Motor neuron (in vitro differentiated cells): ENCODE results near the gene ANAPC16. TPM values are rescaled to one million over a fixed set of nuclear protein-coding genes. Genes with fewer than 3 reads are reported as not detected.
"Not testable (repeated sequence)": the region's sequence is repeated elsewhere in the genome, so short reads cannot be mapped to it uniquely, and the experiment has no call there.

Experiments used
- ATAC-seq, 8 experiments: fragments of 200-7000 bp; cut with Tn5 transposase; replicated peaks in 6 of 8; 2 replicates each; pipeline ENCODE4 v1.8.0; 2021; ENCODE audit warnings: mild to moderate bottlenecking in 8 of 8, moderate library complexity in 8 of 8
- H3K27ac ChIP-seq, 2 donors: fragments of 250-450 bp; sonication (Bioruptor Pico); 2 replicates each; pipeline ENCODE4 v1.9.0; 2021; ENCODE audit warnings: antibody characterized with exemption in 2 of 2, mild to moderate bottlenecking in 2 of 2, moderate library complexity in 1 of 2
- H3K4me1 ChIP-seq, 2 donors: fragments of 250-450 bp; sonication (Bioruptor Pico); replicated peaks in 1 of 2; 2 replicates each; pipeline ENCODE4 v1.6.1; 2021; ENCODE audit warnings: antibody characterized with exemption in 2 of 2, mild to moderate bottlenecking in 2 of 2, moderate library complexity in 1 of 2
- H3K4me3 ChIP-seq, 5 donors: fragments of 250-450 bp; sonication (Bioruptor Pico); 2 replicates each; pipeline ENCODE4 v1.9.0; 2021; ENCODE audit warnings: antibody characterized with exemption in 5 of 5, mild to moderate bottlenecking in 5 of 5, moderate library complexity in 4 of 5
- WGBS, 10 experiments: fragments of 450-650 bp; shearing (Covaris generic); methylation state at CpG; one replicate each; pipeline ENCODE4 v1.0.0; 2022; 5-methylcytosine and 5-hydroxymethylcytosine counted together
- in situ Hi-C, 9 experiments: fragments of 400-800 bp; cut with MboI; loops; one replicate each; pipeline ENCODE4 v1.15.0; 2021; ENCODE audit warnings: low sequenced_read_pairs in 9 of 9, low pct_unique_long_range_greater_than_20kb in 2 of 9; ENCODE audit not compliant: unreplicated experiment in 9 of 9
- total RNA-seq, 8 experiments: library from RNA; unstranded; fragments of 300-600 nt; gene quantifications; 2 replicates each; pipeline versions ENCODE4 v1.2.3 to v1.2.4, GENCODE V29; 2022

The ANAPC16 gene
- total RNA-seq, 8 experiments from 2014 or later, result 33.7 to 63.2 (median 49.7) TPM

- ATAC-seq, result peak; percentile 73 to 86 (median 80)
- in situ Hi-C loops, result loop anchor here in 1 of 9 experiments (10.0 kb wide), 1 partner anchor 61 kb away; no protein-coding TSS in a partner anchor
- Histone ChIP-seq H3K4me1 (peaks cover 26 to 39% of the 10 kb centered on the region in 2 donors), H3K4me3 (peak within 1 kb of the TSS; percentile 70 to 89 (median 84)), H3K27ac (peak within 1 kb of the TSS; percentile 96 to 98)
- WGBS, 10 experiments, result 0 to 4% (median 0%) methylated on average over 6 to 9 of the region's 67 CpGs; no CpG with 5 or more reads in 6 of the 10 experiments
Measured at GRCh38 chr10:72273410-72274212, 57.8 kb downstream of the ANAPC16 start, which contains the start of gene DDIT4. Gene DDIT4, plus strand, starts transcription at chr10:72273924. Its CDS starts 293 bp downstream, at chr10:72274217.

DNA sequence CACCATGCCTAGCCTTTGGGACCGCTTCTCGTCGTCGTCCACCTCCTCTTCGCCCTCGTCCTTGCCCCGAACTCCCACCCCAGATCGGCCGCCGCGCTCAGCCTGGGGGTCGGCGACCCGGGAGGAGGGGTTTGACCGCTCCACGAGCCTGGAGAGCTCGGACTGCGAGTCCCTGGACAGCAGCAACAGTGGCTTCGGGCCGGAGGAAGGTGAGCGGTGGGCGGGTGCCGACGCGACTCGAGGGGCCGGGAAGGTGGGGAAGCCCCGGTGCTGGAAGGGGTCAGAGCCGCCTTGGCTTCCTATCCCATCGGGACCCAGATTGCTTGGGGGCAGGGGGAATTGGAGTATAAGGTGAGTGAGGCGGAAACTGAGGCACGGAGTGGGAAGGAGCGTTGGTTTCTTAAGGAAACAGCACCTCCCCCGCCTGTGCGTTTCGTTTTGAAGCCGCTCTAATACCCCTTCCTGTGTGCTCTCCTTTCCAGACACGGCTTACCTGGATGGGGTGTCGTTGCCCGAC lies 58.5 kb downstream of the ANAPC16 start:
- 0 to 6% (median 0%) methylated on average over 2 to 6 of the region's 40 CpGs; no CpG with 5 or more reads in 4 of the 10 experiments for WGBS, 10 experiments
- Histone ChIP-seq H3K27ac (peak overlapping the region; percentile 67 to 81), H3K4me3 (peak overlapping the region; percentile 70 to 89 (median 84)), H3K4me1 (peaks cover 26 to 39% of the 10 kb centered on the region in 2 donors)
- in situ Hi-C loops, result loop anchor here in 1 of 9 experiments (10.0 kb wide), 1 partner anchor 61 kb away; no protein-coding TSS in a partner anchor
- peak in 7 of 8 experiments; percentile 0 to 3 (median 1) for ATAC-seq

- Histone ChIP-seq H3K27ac (peak overlapping the region; percentile 67 to 81), H3K4me3 (peak overlapping the region; percentile 70 to 89 (median 84)), H3K4me1 (peaks cover 26 to 39% of the 10 kb centered on the region in 2 donors)
- peak in 4 of 8 experiments; percentile 1 to 2 (median 1) for ATAC-seq
- in situ Hi-C loops, result loop anchor here in 1 of 9 experiments (10.0 kb wide), 1 partner anchor 60 kb away; no protein-coding TSS in a partner anchor
- 0 to 10% (median 2%) methylated on average over 1 to 13 of the region's 26 CpGs; no CpG with 5 or more reads in 2 of the 10 experiments for WGBS, 10 experiments
Measured at GRCh38 chr10:72274730-72275350, 59.0 kb downstream of the ANAPC16 start.

GRCh38 chr10:72275351-72276012 lies 59.7 kb downstream of the ANAPC16 start:
- ATAC-seq, result peak in 1 of 8 experiments; percentile 1
- H3K4me1 ChIP-seq, result peaks cover 26 to 39% of the 10 kb centered on the region in 2 donors
- peak overlapping the region; percentile 67 to 81 for H3K27ac ChIP-seq
- H3K4me3 ChIP-seq, result peak overlapping the region; percentile 70 to 89 (median 84)
- in situ Hi-C loops, result loop anchor here in 1 of 9 experiments (10.0 kb wide), 1 partner anchor 59 kb away; no protein-coding TSS in a partner anchor
- WGBS, 10 experiments, result 8 to 40% (median 15%) methylated on average over 1 to 5 of the region's 12 CpGs; no CpG with 5 or more reads in 4 of the 10 experiments

GRCh38 chr10:72276013-72276387 lies 60.2 kb downstream of the ANAPC16 start:
- in situ Hi-C loops, result loop anchor here in 1 of 9 experiments (10.0 kb wide), 1 partner anchor 59 kb away; no protein-coding TSS in a partner anchor
- no peak for ATAC-seq
- WGBS, 10 experiments, result 52 to 100% (median 68%) methylated on average over 1 to 3 of the region's 4 CpGs; no CpG with 5 or more reads in 4 of the 10 experiments
- Histone ChIP-seq H3K4me3 (peak overlapping the region; percentile 70 to 89 (median 84)), H3K4me1 (peaks cover 23 to 35% of the 10 kb centered on the region in 2 donors), H3K27ac (peak overlapping the region; percentile 67 to 81)

DNA sequence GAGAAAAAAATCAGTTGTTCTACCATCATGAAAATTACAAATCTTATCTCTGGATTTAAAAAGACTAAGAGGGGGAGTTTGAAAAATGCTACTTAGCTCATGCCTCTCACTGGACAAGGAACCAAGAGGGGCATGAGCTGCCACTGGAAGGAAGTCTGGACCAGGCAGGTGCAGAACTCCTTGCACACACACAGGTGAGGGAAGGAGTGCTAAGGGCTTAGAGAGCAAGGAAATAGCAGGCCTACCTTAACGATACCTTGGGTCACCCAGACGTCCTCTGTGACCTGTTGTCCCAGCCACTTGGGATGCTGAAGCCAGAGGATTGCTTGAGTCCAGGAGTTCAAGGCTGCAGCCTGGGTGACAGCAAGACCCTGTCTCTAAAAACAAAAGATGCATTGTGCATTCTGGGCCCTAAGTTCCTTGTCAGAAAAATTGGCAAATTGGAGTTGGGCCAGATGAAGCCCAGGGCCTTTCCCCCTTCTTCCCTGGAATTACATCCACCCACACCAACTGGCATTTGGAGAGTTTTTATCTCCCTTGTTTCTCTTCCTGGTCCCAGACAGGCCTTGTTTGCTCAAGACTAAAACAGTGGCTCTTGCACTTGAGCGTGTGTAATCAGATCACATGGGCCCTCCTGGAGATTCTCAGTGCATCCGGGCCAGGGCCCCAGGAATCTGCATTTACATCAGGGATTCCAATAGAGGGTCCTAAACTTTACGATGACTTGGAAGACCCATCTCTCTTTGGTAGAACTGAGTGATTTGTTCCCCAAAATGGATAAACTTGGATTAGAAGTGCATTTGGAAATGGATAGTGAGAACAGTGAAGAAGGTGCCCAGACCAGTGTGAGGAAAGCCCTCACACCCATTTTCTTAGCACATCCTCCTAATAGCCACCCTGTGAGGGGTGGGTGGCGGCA lies 60.9 kb downstream of the ANAPC16 start:
- 51 to 76% (median 67%) methylated on average over 1 to 6 of the region's 6 CpGs; no CpG with 5 or more reads in 1 of the 10 experiments for WGBS, 10 experiments
- ATAC-seq, result no peak
- Histone ChIP-seq H3K4me1 (peaks cover 17 to 30% of the 10 kb centered on the region in 2 donors), H3K27ac (peak overlapping the region; percentile 67 to 81), H3K4me3 (peak overlapping the region; percentile 70 to 89 (median 84))
- in situ Hi-C loops, result loop anchor here in 1 of 9 experiments (10.0 kb wide), 1 partner anchor 58 kb away; no protein-coding TSS in a partner anchor

GRCh38 chr10:72277340-72277995 lies 61.7 kb downstream of the ANAPC16 start:
- no peak for ATAC-seq
- Histone ChIP-seq H3K4me1 (peaks cover 9 to 24% of the 10 kb centered on the region in 2 donors), H3K27ac (peak overlapping the region in 1 of 2 donors; percentile 81), H3K4me3 (peak overlapping the region in 4 of 5 donors; percentile 70 to 89 (median 80))
- in situ Hi-C loops, result loop anchor here in 1 of 9 experiments (10.0 kb wide), 1 partner anchor 57 kb away; no protein-coding TSS in a partner anchor
- WGBS, 10 experiments, result 50 to 100% (median 70%) methylated on average over 1 to 4 of the region's 5 CpGs; no CpG with 5 or more reads in 1 of the 10 experiments

DNA sequence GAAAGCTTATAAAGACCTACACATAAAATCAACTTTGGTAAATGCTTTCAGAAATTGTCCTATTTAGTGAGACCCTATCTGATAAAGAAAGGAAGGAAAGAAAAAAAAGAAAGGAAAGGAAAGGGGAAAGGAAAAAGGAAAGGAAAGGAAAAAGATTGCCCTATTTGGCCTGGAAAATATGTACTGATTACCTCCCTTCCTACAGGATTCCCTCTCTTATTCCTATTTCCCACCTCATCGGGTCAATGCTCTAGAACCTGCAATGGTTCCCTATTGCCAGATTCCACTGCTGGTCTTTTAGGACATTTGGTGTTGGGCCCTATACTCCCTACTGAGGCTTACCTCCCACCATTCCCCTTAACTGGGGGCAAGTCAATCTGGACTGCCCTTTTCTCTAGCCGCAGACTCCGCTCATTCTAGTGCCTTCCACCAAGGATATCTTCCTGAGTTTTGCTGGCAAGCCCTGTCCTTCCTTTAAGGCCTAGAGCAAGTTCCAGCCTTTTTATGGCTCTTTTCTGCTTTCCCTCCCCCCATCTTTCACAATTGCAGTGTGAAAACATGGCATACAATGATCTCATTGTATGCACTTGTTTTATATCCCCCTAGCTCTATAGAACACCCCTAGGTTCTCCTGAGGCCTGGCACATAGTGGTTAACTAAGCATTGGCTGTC lies 62.3 kb downstream of the ANAPC16 start:
- H3K27ac ChIP-seq, result peak overlapping the region in 1 of 2 donors; percentile 27
- in situ Hi-C loops, result loop anchor here in 1 of 9 experiments (10.0 kb wide), 1 partner anchor 57 kb away; no protein-coding TSS in a partner anchor
- no peak for ATAC-seq
- H3K4me3 ChIP-seq, result no peak overlapping the region
- H3K4me1 ChIP-seq, result peaks cover 8 to 23% of the 10 kb centered on the region in 2 donors
- 73 to 100% (median 95%) methylated on average over 1 to 3 of the region's 3 CpGs; no CpG with 5 or more reads in 3 of the 10 experiments for WGBS, 10 experiments

GRCh38 chr10:72278668-72279393 lies 63.0 kb downstream of the ANAPC16 start:
- Histone ChIP-seq H3K4me3 (no peak overlapping the region), H3K27ac (peak overlapping the region in 1 of 2 donors; percentile 27), H3K4me1 (peaks cover 8 to 23% of the 10 kb centered on the region in 2 donors)
- in situ Hi-C loops, result loop anchor here in 1 of 9 experiments (10.0 kb wide), 1 partner anchor 56 kb away; no protein-coding TSS in a partner anchor
- ATAC-seq, result no peak
- 67 to 100% (median 91%) methylated on average over 1 to 5 of the region's 5 CpGs for WGBS, 10 experiments

GRCh38 chr10:72279587-72279986 lies 63.8 kb downstream of the ANAPC16 start:
- H3K4me1 ChIP-seq, result peaks cover 8 to 23% of the 10 kb centered on the region in 2 donors
- ATAC-seq, H3K27ac ChIP-seq, H3K4me3 ChIP-seq: not testable (repeated sequence)
- 72 to 100% (median 93%) methylated on average over 2 to 6 of the region's 7 CpGs; no CpG with 5 or more reads in 3 of the 10 experiments for WGBS, 10 experiments
- in situ Hi-C loops, result loop anchor here in 1 of 9 experiments (10.0 kb wide), 1 partner anchor 55 kb away; no protein-coding TSS in a partner anchor
